HG03064 (cell line): ENCODE results near the gene NTM.

Source experiments
- ATAC-seq: cut with Tn5 transposase; IDR thresholded peaks from one replicate; pipeline ENCODE4 v1.9.1; 2021; ENCODE audit warnings: low read depth; ENCODE audit not compliant: unreplicated experiment

The NTM gene

DNA sequence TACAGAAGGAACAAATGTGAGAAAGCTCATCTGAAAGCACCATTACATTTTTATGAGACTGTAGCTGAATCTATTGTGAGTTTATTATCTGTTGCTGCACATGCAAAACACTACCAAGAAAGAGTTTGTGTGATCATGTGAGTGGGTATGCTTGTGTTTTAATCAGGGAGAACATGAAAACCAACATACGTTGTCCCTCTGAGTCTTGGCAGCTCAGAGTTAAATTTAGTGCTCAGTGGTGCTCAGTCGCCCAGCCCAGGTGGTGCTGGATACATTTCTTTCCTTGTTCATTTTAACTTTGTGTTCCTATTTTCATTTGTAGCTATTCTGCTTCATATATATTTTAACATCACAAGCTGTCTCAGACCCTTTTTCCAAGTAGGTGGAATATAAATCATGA is 500.6 kb downstream of the NTM start:
- no peak for ATAC-seq

DNA sequence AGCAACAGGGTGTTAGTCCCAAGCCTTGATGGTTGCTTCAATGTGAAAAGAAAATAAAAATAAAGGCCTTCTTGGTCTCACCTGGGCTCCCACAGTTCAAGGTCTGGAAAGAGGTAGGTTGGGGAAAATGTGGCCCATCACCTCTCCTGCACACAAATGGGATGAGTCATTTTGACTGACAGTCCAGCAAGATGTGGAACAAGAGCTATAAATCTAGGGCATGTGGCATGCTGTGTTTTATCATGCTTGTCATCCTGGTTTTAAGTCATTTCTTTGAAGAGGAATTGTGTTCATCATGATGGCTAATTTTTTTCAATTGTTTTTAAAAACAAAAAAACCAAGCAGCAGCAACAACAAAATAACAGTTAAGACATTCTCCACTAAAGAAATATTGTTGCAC is 503.7 kb downstream of the NTM start:
- no peak for ATAC-seq

DNA sequence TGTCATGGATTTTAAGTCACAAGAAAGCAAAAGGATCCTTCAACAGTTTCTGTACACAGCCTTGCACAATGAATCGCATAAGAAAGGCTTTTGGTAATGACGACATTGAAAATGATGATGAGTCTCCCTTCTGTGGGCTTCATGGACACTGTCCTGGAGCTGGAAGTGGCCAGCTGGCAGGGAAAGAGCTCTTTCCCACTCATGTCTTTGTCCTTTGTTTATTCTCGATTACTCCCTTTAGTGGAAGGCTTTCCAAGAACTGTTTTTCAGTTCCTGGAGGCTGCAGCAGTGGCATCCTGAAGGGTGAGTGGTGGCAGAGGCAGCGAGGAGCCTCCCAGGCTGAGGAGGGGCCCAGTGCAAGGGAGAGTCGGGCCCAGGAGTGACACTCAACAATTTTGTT is 505.2 kb downstream of the NTM start:
- ATAC-seq = no peak

DNA sequence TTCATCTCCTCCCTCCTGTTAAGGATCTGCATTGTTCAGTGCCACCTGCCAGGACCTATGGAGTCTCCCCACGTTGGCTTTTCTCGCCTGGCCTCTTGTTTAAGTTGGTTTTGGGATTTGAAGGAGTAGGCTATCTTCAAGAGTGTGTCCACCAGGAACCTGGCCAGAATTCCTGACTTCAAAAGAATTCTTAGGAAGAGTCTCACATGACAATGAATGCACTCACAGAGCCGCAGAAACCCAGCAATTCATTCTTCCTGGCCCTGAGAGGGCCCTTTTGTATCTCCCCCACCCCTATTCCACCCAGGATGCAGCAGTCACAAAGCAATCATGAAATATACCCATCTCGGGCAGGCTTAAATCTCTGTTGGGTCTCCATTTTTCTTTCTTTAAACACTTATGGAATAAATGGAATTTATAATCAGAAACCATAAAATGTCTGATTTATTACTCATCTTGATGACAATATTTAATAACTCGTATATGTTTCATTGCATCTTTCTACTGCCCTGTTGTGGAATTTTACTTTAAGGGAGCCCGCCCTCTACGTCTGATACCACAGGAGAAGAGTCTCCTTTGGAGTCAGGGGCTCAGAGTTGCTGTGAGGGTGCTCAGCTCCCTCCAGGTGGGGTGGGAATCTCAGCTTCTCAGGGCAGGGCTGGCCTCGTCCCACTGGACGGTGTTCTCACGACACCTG is 507.0 kb downstream of the NTM start:
- ATAC-seq = no peak

DNA sequence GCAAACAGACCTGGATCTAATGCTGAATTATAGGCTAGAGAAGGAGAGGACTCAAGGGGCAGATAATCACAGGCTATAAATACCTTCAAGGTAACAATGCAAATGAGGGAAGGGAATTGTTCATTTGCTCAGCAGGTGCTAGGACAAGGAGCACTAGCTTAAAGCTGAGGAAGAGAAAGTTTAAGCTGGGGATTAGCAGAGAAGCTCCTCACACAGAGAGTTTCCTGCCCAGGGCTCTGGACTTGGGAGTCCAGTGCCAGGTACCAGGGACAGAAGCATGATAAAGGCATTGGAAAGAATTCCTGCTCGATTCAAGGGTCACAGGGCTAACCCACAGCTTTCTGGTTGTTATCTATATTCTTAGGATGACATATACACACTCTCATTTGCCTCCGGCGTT is 509.9 kb downstream of the NTM start:
- ATAC-seq = no peak

DNA sequence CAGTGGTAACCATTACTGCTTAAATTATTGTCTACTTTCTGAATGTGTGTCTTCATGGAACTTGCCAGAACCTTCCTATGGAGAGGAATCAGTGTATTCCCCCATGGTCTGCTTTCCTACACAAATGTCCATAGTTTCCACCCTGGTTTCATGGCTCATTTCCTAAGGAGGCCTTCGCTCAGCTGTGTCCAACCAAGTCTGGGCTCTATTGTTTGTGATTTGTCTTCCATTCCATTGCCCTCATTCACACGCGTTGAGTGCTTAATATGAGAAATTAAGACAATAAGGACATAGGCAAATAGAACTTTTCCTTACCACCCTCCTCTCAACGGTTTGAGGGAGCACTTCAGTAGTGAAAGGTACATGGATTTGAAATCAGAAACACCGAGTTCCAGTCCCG is 510.6 kb downstream of the NTM start:
- no peak for ATAC-seq

DNA sequence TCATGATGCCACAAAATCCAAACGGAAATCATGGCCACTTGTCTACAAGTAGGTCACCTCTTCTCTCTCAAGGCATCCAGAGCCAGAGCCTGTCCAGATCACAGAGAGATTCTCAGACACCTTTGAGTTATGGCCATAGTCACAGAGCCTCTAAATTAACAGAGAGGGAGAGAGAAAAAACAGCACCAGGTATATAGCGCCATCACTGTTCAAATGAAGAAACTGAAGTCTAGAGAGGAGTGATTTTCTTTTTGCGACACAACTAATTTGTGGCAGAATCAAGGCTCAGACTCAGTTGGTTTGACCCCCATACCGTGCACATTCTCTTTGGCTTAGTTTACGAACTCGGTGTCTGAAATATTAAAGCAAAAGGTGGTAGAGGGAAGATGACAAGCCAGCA is 512.9 kb downstream of the NTM start:
- no peak for ATAC-seq

DNA sequence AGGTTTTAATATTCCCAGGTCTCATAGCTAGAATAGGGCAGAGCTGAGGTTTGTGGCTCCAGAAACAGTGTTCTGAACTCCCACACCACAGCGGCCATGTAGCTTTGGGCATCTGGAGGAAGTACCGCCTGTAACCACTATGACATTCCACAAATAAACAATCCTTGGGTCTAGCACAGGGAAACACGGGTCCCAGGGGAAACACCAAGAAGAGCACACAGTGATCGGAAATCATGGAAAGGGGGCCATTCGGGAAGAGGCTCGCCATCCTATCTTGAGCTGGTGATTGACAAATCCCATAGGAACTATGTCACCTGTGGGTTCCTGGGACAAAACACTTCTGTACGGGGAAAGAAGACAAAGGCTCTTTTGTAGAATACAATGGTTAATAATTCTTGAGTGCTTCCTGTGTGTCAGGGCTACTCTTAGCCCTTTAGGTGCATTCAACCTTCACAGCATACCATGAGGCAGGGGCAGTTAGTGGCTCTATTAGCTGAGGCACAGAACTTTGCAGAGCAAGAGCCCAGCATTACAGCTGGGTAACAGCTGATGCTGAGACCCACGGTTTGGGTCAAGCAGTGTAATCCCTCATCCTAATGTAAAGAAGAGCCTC is 514.2 kb downstream of the NTM start:
- ATAC-seq = peak; percentile 67

DNA sequence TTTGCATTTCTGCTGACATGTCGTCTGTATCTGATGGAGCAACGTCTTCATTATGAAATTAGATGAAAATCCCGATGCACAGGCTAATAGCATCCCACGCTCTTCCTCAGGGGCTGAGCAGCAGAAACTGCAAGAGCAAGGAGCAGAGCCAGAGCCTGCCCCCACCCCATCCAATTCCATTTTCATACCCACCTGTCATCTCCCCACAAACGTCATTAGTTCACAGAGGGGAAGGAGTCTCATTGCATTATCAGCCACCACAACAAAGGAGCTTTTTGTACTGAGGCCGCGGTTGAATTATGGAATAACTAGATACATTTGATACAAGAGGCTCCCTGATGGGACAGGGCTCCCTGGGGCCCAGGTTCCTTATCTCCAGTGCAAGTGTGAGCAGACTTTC is 515.0 kb downstream of the NTM start:
- ATAC-seq = no peak

DNA sequence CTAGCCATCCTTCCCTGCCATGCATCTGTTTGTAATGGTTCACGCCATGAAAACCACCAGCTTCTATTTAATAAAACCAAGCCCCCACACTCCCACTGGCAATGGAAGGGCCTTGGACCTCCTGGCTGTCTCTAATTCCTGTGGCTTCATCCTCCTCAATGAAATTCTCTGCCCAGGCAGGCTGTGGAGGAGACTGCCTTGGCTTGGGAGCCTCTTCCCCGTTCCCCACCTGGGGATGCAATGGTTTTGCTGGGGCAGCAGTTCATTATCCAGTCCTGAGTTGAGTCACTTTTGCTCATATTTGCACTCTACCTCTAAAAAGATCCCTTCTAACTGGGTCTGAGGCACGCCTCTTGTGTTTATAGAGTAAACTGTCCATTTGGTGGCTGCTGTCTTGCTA is 515.8 kb downstream of the NTM start:
- no peak for ATAC-seq

DNA sequence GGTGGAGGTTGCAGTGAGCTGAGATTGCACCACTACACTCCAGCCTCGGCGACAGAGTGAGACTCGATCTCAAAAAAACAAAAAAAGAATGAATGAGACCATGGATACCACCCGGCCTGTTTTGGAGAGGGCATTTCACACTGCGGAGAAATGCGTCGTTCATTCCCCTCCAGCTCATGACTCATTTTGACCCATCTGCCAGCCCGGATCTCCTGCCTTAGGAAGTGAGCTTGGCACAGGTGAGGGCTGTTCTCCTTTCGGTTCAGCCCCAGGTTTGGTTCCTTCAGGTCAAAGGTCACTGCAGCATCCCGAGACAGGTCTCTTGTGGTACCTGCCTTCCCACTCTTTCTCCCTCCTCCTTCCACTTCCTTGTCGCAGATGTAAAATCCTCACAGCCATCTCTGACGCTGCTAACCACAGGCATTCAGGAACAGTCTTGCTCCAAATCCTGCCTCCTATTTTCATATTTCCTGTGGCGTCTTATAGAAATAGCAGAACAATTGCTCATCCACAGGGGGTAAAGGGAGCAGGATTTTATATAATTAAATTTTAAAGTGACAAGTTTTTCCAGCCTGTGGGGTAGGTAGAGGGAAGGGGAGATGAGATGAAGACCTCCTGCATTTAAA is 517.9 kb downstream of the NTM start:
- ATAC-seq = no peak

DNA sequence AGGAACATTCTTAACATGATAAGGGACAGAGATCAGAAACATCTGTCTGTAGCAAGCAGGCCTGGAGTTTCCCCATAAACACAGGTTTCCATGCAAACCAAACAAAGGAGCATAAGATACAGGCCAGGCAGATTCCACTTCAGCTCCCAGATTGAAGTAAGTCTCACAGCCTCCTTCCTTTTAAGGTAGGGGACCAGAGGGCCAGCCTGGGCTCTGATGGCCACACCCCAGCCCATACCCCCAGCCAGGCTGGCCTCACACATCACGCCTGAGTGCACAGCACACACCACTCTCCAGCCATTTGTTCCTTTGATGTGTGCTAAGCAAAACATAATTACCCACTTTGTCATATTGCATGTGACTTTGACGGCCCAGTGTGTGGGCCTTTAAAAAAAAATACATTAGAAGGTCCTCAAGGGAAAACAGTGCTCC is 518.7 kb downstream of the NTM start:
- ATAC-seq = no peak

DNA sequence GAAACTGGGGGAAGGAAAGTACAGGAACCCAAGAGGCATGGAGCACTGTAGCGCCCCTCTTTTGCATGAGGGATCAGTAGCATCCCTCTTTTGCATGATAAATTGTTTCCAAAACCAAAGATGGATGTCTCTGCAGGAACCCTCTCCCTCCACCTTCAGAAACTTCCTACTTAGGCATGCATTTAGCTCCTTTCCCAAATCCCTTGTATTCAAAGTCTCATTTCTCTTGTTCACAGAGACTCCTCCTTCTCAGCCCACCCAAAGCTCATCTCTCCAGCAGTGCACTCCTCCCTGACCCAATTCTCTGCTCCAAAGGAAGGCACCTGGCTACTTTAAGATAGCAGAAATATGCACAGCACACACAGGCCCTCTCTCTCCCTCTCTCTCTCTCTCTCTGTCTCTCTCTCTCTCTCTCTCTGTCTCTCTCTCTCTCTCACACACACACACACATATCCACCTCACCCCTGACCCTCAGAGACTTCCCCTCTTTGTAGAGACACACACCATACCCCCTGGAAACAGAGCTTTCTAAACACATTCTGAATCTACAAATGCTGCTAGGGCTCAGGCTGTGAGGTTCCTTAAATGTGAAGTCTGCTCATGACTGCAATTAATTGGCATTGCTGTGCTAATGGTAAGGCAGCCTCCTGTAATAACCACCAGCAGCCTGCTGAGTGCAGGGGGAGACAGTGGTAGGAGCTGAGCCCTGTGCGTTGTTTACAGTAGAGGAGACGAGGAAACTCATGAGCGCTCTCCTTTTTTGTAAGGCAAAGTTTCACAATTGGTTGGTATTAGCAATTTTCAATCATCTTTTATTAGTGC is 519.6 kb downstream of the NTM start:
- ATAC-seq = no peak

DNA sequence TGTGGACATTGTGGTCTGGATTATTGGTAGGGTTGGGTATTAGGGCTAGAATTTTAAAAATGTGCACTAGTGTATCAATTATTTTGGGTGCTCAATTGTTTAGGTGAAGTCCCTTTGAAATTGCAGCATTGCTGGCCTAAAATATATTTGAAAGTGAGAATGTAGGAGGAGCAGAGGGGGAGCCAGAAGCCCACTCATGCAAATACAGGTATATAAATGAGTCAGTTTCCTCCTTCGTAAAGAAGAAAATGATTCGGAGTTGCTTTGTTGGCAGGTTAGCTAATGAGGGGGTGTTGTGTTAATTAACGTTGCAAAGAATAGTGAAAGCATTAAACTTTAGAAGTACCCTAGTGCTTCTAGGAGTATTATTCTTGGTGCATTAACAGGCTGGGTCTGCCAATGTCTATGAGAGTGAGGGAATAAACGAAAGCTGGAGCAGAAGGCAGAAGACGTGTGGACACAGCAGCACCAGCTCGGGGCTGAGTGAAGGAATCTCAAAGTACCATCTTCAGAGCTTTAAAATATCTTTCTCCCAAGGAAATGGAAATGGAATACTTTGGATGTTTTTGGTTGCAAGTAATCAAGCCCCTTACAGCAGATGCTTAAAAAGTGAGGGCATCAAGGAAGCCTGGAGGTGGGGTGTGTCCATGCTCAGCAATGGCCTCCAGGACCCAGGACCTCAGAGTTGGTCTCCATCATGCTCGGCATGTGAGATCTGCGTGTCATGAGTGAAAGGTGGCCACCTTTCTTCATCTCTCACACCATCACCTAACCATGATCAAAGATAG is 522.9 kb downstream of the NTM start:
- ATAC-seq = peak; percentile 71

DNA sequence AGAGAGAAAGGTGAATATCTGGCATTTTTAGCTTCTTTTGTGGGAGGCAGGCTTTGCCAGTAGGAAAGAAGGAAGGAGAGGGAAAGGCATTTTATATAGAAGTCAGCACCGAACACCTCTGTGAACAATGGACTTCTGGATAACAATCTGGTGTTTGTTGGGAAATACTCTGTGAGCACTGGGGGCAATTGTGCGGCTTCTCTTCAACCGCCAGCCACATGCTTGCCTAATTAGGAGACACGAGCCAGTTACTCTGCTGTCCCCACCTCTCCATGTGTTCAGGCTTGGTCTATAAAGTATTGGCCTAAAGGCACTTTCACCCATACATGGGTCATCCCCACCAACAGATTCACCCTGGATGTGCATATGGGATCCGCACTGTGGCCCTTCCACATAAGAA is 523.6 kb downstream of the NTM start:
- ATAC-seq = no peak

DNA sequence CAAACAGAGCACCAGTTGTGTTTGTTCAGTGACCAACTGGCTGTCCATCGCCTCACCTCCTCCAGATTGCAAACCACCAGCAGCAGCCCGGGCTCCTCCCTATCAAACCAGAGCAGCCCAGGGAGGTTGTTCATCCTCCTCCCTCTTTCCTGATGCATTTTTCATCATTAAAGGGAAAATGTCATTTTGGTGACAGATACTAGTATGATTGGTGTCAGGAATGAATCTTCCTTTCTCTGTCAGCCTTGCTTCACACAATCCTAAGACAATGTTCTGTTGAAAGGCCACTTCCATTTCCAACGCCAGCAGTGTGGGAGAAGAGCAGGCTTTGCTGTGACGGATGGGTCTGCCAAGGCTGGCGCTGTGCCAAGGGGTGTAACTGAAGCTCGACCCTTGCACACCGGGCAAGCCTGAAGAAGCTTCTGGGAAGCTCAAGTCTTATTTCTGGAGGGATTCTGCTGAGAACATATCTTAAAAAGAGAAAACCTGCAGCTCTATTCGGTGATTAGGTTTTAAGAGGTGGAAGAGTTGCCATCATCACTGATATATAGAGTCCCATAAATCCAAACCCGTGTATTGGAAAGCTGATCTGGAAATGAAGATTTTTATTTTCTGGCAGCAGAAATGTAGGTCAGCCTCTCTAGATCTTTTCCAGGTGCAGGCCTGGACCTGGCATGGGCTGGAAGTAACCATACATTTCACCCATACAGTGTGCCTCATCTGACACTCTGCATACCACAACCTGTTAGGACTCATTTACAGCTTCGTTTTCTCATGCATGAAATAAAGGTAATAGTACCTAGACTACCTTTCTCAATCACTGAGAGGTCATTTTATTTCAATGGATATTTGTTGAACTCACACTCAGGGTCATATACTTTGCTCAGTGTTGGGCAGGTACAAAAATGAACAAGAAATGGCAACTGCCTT is 524.5 kb downstream of the NTM start:
- no peak for ATAC-seq

DNA sequence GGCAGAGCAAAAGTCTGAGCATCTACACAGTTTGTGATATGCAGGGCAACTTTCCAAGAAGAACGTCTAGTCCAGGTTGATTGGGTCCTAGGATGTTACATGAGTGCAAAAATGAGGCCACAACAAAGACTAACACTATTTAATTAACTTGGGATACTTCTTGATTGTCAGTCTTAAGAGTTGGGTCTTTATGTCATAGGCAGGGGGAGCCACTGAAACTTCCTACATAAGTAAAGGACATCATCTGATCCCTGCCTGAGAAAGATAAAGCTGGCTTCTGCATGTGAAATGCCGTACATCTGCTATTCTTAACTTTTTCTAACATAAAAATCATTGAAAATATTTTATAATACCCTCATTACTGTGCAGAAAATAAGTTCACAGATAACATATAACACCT is 525.5 kb downstream of the NTM start:
- no peak for ATAC-seq

DNA sequence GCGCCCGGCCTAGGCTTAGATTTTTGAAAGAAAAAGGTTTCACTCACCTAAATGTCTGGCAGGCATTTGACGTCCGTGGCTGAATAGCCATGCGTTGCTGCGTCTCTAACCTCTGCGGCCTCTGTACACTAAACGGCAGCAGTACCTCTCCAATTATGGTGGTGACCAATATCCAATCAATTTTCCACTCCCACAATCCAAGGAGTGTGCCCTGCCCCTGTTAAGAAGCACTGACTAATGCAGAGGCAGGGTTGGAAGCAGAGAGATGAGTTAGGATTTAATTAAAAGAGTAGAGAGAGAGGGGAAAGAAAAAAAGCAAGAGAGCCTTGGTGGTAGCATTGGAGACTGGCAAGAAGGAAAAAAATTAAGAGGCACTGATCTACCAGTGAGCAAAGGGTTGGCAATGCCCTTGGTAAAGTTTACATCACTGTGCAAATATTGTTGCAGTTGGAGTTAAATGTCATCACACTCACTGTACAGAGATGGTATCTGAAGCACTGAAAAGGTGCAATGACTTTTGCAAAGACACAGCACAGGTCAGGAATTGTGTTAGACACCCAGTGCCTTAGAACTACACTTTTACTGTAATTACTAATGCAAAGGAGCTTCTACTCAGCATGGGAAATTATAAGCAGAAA is 526.7 kb downstream of the NTM start:
- ATAC-seq = no peak

DNA sequence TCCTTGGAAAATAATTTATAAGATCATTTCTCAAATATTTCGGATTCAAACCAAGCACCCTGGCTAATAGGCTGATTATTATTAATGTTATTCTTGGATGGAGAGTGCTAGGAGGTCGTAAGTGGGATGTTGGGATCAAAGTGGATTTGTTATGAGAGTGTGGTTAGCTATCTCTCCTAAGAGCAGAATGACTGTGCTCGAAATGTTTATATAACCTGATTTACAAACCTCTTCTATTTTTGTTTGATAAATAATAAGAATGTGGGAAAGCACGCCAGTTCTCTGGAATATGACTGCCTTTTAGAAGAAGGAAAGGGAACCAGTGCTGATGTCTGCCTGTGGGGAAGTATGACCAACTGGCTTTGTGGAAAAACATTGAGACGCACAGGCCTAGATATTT is 527.5 kb downstream of the NTM start:
- ATAC-seq = no peak
